HG03066 (cell line): Measurements from ENCODE around the gene TULP4.

Experiments used
- ATAC-seq: cut with Tn5 transposase; IDR thresholded peaks from one replicate; pipeline ENCODE4 v1.9.1; 2021; ENCODE audit warnings: low read depth; ENCODE audit not compliant: unreplicated experiment

Gene TULP4

DNA sequence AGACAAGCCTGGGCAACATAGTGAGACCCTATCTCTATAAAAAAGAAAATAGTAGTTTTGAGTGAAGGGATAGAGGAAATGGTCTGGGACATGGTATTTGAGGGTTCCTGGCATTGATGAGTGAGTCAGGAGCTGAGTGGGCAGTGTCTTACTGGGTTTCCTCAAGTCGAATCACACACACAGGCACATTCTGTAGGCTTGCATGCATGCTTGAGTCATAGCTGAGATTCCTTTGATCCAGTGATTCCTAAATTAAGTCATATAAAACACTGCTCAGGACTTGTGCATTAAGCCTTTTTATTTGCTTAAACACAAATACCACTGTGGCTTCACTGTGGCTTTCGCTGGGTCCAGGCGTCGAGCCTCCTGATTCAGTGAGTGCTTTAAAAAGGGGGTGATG is 175.8 kb downstream of the TULP4 start:
- ATAC-seq = no peak

DNA sequence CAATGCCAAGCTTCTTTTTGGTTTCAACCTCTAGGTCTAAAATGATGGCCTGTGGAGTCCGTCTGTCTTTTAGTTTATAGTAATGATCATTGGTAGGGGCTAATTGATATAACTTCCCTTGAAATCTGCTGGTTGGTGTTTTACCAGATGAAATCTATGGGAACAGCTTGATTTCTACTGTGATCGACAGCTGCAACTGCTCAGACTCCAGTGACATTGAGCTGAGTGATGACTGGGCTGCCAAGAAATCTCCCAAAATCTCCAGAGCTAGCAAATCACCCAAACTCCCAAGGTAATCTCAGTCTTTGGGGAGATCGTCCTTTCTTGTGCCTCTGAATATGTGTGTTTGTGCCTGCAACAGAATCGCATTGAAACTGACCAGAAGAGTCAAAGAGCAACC is 177.2 kb downstream of the TULP4 start:
- no peak for ATAC-seq

DNA sequence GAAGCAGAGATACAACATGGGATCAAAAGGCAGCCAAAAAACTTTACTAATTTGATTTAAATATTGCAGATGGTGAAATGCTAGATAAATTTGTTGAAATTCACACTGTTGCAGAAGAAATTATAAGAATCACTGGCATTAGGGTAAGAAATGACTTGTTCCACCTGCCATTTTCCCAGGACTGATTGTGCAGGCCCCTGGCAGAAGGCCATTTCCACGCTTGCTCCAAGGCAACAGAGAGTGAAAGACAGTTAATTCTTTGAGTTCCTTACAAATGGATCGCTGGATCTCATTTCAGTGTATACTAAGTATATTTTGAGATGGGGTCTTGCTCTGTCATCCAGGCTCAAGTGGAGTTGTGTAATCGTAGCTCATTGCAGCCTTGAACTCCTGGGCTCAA is 180.6 kb downstream of the TULP4 start:
- ATAC-seq = no peak

DNA sequence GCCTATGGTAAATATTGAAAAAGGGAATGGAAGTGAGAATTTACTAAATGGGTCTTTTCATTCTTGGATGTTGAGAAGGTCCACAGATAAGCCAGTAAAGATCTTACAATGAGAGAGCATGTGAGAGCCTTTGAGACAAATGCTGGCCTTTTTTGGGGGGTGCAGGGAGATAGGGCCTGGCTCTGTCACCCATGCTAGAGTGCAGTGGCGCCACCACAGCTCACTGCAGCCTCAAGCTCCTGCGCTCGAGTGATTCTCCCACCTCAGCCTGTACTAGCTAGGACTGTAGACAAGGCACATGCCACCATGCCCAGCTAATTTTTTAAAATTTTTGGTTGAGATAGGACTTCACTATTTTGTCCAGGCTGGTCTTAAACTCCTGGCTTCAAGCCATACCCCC is 184.4 kb downstream of the TULP4 start:
- no peak for ATAC-seq

DNA sequence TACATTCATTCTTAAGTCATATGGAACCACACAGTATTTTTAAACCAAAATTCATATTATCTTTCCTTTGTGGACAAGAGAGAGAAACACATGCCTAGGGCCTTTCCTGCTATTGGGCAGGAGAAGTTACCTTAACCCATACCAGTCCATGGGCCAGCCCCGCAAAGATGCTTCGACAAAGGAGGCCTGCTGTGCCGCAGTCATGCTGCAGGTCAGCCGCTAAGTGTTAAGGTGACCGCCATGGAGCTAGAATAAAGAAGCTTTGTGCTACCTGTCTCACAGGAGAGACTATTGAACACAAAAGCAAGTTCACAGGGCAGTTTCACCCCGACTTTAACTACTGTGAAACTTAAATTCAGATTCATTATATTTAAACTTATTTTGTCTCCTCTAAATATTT is 185.4 kb downstream of the TULP4 start:
- ATAC-seq = no peak

DNA sequence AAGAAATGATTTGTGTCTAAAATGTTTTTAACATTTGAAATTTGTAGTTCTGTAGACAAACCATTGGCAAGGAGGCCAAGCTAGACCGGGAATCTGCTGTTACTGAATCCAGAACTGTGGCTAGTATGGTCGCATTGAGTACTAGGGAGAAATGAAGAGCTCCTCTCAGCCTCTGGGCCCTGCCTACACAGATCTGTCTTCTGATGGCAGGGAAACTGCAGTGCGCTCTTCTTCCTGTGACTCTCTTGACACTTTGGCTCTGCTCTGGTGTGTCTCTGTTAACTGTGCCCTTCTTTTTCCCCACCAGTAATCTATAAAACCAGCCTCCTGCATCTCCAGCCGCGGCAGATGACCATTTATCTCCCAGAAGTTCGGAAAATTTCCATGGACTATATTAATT is 186.1 kb downstream of the TULP4 start:
- ATAC-seq = no peak

DNA sequence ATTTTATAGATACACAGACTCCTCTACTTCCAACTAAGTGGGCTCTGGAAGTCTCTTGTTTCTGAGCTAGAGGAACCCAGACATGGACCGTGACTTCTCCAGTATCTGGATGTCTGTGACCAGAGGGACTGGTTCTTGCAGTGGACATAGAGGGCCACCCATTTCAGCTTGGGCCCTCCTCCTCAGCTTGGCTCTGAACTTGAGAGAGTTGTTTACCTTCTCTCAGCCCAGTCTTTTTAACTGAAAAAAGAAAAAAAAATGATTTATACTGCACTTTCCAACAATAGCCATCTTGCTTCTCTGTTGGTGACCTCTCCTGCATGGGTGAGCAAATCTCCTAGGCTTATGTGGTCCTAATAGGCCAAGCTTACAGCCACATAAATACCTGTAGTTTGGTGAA is 187.3 kb downstream of the TULP4 start:
- no peak for ATAC-seq

DNA sequence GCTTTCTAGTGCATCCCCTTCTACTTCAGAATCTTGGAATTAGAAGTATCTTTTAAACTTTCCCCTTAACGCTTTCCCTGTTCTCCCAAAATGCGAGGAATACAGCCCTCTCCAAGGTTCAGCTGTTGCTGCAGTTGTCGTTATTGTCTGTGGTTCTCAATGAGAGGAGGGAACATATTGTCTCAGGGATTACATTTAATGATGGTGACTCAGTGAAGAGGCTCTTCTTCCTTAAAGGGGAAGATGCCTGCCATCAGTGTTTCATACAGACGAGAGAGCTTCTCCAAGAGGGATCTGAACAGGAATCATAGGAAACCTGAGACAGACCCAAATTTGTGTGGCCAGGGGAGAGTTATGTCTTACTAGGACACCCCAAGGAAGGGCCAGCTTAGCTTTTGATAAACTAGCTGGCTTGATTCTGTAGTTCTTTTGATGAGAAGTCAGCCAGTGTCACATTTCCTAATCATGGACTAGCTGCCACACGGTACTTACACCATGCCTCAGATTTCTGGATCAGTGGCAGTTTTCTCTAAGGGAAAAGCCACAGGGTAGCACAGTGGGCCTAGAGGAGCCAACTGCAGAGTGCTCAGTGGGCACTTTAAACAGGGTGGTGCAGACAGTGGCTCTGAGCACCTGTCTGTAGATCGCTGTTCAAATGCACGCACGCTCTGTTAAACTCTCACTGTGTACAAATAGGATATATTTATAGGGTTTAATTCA is 187.9 kb downstream of the TULP4 start:
- no peak for ATAC-seq

DNA sequence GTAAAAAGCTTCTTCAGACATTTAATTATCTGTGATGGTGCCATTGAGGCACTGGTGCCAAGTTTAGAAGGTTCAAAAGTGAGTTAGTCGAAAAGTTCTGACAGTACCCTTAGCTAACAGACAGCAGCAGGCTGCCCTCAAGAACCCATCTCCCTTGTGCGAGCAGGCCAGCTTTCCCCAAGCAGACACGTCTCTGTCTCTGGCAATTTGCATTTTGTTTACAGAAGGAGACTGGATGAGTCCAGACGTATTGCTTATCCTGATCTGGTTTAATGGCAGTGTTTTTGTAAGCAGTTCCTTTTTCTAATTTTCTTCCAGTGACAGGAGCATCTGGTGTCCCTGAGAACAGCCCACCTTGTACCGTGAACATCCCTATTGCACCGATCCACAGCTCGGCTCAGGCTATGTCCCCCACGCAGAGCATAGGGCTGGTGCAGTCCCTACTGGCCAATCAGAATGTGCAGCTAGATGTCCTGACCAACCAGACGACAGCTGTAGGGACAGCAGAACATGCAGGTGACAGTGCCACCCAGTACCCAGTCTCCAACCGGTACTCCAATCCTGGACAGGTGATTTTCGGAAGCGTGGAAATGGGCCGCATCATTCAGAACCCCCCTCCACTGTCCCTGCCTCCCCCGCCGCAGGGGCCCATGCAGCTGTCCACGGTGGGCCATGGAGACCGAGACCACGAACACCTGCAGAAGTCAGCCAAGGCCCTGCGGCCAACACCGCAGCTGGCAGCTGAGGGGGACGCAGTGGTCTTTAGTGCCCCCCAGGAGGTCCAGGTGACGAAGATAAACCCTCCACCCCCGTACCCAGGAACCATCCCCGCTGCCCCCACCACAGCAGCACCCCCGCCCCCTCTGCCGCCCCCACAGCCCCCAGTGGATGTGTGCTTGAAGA is 189.3 kb downstream of the TULP4 start:
- no peak for ATAC-seq

DNA sequence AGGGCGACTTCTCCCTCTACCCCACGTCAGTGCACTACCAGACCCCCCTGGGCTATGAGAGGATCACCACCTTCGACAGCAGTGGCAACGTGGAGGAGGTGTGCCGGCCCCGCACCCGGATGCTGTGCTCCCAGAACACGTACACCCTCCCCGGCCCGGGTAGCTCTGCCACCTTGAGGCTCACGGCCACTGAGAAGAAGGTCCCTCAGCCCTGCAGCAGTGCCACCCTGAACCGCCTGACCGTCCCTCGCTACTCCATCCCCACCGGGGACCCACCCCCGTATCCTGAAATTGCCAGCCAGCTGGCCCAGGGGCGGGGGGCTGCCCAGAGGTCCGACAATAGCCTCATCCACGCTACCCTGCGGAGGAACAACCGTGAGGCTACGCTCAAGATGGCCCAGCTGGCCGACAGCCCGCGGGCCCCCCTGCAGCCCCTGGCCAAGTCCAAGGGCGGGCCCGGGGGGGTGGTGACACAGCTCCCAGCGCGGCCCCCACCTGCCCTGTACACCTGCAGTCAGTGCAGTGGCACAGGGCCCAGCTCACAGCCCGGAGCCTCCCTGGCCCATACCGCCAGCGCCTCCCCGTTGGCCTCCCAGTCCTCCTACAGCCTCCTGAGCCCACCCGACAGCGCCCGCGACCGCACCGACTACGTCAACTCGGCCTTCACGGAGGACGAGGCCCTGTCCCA is 190.1 kb downstream of the TULP4 start:
- no peak for ATAC-seq

DNA sequence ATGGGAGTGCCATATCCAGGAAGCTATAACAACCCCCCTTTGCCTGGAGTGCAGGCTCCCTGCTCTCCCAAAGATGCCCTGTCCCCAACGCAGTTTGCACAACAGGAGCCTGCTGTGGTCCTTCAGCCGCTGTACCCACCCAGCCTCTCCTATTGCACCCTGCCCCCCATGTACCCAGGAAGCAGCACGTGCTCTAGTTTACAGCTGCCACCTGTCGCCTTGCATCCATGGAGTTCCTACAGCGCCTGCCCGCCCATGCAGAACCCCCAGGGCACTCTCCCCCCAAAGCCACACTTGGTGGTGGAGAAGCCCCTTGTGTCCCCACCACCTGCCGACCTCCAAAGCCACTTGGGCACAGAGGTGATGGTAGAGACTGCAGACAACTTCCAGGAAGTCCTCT is 191.0 kb downstream of the TULP4 start:
- ATAC-seq = no peak

DNA sequence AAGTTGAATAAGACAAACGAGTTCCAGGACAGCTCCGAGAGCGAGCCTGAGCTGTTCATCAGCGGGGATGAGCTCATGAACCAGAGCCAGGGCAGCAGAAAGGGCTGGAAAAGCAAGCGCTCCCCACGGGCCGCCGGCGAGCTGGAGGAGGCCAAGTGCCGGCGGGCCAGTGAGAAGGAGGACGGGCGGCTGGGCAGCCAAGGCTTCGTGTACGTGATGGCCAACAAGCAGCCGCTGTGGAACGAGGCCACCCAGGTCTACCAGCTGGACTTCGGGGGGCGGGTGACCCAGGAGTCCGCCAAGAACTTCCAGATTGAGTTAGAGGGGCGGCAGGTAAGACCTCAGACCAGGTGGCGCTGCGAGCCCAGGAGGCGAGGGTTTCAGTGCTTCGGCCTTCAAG is 191.6 kb downstream of the TULP4 start:
- no peak for ATAC-seq

DNA sequence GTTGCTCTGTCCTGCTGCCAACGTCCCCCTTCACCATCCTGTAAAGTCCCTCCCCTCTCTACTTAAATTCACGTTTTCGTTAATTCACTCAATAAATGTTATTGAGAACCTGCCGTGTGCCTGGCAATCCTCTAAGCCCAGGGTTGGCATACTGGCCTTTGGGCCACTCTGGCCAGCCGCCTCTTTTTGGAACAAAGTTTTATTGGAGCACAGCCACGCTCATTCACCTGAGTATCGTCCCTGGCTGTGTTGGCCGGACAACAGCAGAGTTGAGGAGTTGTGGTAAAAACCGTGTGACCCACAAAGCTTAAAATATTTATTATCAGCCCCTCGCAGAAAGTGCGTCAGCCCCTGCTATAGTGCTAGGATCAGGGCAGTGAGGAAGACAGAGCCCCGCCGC is 192.9 kb downstream of the TULP4 start:
- ATAC-seq = no peak

DNA sequence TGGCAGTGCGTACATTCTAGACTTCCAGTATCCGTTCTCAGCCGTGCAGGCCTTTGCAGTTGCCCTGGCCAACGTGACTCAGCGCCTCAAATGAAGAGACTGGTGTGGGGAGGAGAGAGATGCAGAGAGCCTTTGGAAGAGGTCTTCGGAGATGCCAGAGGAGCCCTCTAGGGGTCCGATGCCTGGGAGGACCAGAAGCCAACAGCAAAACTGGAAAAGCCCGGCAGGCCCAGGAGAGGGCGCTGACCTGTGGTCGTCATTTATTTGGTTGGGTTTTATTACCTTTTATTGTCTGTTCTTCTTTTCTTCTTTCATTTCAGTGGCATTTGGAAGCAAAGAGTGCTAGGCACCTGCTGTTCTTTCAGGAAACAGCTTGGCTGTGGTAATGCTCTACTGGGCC is 194.3 kb downstream of the TULP4 start:
- no peak for ATAC-seq

DNA sequence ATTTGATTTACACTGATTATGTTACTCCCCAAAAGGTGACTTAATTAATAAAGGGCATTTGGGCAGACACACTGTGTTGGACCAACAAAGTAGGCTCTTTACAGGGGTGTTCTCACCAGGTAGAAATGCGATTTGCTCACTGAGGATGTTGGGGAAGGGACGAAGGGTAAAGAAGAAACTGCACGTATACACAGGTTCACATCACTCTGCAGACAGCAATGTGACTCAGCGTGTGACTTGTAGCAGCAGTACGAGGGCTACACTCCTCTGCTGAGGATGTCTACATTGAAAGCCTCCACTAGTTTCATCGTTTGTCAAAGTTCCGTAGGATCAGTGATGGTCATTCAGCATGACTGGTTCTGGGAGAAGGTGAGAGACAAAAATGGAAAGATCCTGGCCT is 194.9 kb downstream of the TULP4 start:
- no peak for ATAC-seq

DNA sequence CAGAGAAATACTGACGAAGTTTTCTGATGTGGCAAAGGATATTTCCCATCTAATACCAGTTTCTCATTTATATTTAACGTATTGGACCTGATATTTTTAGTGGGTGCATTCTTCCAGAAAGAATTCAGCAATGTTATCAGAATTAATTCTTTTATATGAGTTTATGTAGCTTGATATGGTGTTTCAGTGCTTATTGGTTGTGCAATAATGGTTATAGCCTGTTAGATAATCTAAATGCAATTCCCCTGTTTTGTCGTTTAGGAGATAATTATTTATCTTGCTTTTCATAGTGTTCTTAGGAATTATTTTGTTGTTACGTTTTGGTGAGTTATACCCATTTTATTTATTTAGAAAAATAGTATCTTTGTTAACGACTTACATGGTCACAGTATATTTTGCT is 196.2 kb downstream of the TULP4 start:
- no peak for ATAC-seq

DNA sequence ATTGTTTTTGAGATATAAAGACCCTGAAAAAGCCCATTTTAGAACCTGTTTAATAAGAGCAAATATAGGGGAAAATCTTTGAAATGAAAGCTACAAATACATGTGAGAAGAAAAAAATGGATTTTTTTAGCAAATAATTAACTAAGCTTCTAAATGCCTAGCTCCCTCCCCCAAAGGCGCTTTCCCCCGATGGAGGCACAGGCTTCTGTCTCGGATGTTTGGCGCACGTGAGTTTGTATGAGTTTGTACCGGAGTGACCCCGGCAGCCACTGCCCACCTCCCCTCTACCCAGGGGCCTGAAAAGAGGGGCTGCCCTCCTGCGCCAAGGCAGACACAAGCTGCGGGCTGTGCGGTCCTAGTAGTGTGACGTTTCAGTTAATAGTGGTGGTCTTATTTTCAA is 197.2 kb downstream of the TULP4 start:
- ATAC-seq = no peak

DNA sequence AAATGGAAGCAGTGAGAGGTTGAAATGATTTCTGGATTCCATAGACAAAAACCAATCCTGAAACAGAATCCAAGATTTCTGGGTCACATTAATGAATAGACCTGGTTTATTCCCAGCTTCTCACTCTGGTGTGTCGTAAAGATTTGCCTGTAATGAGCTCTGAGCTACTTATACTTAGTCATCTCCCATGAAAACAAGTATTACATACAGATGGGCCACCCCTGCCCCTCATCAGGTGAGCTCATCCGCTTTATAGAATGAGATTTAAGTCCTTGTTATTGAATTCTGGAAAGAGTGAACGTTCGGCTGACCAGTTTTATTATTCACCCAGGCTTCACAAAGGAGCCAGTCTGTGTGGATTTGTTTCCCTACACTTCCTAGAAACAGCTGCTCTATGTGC is 200.5 kb downstream of the TULP4 start:
- ATAC-seq = no peak

DNA sequence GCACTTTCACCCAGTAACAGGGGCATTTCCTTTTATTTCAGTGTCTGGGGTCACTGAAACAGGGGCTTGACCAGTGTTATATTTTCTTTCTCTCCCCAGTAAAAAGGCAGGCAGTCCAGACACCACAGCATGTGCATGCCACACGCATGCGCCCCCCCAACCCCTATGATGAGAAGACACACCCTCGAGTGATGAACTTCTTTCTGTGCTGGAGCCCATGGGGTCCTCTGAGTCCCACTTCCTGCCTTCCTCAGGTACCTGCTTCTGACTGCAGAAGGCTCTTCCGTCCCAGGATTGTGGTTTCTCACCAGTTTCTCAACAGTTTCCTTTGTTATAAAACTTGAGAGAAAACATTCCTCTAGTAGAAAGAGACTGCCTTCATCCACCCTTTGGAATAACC is 201.9 kb downstream of the TULP4 start:
- ATAC-seq = no peak

DNA sequence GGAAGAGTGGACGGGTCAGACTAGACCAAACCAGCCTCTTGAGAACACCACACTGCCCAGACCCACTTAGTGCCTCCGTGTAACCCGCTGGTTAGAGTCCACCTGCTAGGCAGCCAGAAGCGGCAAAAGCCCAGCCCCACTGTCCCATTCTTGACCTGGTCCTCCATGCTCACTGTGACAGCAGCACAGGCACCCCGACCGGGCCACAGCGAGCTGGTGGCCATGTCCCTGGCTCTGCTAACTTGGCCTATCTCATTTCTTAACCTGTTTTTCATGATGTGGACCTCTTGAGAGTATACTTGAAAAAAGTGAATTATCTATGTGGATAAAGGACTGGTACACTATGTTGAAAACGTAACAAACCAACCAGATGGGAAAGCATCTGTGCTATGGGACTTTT is 202.7 kb downstream of the TULP4 start:
- ATAC-seq = no peak

DNA sequence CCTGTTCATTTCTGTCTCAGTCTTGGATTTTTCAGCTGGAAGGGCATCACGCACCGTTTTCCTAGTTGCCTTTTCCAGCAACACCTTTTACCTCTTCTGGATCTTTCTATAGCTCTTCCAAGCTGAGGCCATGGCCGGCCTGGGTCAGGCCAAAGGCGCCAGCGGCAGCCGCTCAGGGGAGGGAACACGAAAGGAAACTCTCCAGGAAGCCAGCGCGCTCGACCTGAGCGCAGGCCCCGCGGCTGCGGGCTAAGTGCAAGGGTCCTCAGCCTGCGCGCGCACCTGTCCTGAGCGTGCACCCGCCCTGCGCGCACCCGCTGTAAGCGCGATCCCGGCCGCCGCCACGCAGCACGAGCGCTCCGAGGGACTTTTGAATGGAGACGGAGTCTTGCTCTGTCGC is 203.8 kb downstream of the TULP4 start:
- no peak for ATAC-seq

DNA sequence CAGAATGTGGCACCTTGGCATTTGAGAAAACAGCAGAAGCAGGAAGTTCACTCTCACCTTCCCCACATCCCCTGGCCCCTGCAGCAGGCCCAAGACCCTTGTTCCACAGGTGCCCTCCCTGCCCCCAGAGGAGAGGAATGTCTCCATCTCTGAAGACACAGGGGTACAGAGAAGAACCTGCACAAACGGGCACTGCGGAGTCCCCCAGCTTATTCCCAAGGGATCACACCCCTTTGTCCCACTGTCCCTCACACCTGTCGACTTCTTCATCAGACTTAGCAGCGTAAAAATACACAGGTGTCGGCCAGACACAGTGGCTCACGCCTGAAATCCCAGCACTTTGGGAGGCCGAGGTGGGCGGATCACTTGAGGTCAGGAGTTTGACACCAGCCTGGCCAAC is 204.8 kb downstream of the TULP4 start:
- ATAC-seq = no peak
